Left renal cortex interstitium (tissue), 4 donors: Measurements from ENCODE around the gene DDX54. TPM values are rescaled to one million over a fixed set of nuclear protein-coding genes. Genes with fewer than 3 reads are reported as not detected.

Experiments
- DNase-seq, 4 donors: peaks; one replicate each; pipeline ENCODE4 v3.0.0-alpha.2; 2013; ENCODE audit warnings: low read depth in 4 of 4, low spot score in 2 of 4, missing footprints in 1 of 4
- polyA plus RNA-seq, 4 donors: library from polyadenylated mRNA; unstranded; fragments of 120-200 nt; gene quantifications; one replicate each; pipeline ENCODE4 v1.2.1, GENCODE V29; 2013; ENCODE audit not compliant: insufficient read length in 4 of 4

Gene DDX54
- polyA plus RNA-seq, 4 donors = 65.9 to 94.7 (median 85.8) TPM

- no peak for DNase-seq
These were observed 10.3 kb upstream of the DDX54 start for GRCh38 chr12:113195598-113195997.

DNA sequence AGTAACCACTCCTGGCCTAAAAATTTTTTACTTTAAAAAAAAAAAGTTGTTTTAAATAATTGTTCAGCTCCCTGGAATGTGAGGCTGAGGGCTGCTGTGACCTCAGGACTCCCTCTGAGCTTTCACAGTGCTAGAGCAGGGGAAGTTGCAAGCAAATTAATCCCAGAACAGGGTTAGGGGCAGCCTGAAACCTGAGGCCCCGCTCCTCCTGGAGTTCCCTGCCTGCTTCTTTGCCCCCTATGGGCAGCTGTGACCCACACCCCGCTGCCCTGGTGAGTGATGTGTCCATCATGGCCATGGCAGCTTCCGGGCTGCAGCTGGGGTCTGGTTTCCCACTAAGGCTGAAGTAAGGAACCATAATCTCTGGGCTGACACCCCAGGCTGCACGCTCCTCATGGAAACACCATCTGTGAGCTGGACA is 9.7 kb upstream of the DDX54 start:
- no peak for DNase-seq

DNA sequence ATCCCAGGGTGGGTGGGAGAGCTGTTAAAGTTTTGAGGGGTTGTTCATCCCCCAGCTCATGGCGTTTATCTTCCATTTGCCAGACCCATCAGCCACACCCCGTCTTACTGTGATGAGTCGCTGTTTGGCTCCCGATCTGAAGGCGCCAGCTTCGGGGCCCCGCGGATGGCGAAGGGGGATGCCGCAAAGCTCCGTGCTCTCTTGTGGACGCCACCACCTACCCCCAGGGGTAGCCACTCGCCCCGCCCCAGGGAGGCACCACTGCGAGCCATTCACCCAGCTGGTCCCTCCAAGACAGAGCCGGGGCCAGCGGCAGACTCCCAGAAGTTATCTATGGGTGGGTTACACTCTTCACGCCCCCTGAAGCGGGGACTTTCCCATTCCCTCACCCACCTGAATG is 5.9 kb upstream of the DDX54 start:
- DNase-seq = no peak

DNA sequence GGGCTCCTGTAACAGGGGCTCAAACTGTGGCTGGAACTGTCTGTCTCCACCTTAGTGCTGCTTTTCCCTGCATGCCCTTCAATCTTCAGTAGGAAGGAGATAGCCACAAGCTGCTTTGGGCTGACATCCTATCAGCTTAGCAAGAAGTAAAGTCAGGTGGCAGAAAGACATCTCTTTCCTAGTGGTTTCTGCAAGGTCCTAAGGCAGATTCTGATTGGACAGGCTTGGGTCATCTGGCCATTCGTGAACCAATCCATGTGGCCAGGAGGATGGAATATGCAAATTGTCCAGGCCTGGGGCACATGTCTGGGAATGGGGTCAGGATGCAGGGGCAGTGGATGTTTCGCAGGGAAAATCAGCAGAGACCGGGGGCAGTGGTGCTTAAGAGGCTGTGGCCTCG is 5.5 kb upstream of the DDX54 start:
- no peak for DNase-seq

DNA sequence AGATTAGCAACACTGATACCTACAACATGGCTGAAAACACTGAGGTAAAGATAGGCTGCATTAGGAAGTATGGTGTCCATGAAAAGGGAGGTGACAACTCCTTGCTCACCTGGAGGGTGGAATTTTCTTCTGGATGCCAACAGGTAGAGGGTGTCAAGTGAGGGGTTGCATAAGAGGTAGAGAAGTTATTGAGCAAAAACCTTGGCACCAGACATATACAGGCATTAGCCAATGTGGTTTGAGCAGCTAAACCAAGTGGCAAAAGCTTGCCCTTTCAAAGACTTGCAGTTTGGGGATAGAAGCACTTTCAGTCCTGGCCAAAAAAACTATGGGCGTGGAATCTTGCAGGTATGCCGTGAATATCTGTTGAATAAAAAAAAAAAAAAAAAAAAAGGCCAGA is 4.1 kb upstream of the DDX54 start:
- no peak for DNase-seq

DNA sequence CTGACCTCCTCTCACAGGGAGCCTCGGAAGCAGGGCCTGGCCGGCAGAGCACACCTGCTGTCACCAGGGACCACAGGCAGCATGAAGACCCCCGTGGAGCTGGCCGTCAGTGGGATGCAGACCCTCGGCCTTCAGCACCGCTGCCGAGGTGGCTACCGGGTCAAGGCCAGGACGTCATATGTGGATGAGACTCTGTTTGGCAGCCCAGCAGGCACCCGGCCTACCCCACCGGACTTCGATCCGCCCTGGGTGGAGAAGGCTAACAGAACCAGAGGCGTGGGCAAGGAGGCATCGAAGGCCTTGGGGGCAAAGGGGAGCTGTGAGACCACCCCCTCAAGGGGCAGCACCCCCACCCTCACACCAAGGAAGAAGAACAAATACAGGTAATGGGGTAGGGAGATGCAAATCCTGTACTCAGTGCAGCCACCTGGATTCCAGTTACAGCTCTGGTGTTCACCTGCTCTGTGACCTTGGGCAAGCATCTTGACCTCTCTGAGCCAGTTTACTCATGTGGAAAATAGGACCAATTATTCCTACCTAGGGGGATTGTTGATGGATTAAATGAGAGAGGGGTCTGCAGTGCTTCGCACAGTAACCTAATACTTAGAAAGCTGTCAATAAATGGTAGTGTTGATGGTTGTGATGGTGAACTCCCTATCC is 1.5 kb upstream of the DDX54 start:
- DNase-seq = no peak

DNA sequence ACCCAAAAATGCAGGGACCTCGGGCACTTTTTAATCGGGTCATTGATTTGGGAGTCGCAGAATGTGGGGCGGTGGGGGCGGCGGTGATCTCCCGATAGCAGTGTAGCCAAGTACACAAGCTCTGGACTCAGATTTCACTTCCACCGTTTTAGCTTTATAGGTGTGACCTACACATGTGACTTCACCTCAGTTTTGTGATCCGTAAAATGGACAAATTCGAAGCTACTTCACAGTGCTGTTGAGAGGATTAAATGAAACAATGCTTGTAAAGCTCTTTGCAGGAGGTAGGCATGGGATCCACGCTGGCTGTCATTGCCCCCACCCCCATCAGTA is 721 bp upstream of the DDX54 start:
- no peak for DNase-seq

DNA sequence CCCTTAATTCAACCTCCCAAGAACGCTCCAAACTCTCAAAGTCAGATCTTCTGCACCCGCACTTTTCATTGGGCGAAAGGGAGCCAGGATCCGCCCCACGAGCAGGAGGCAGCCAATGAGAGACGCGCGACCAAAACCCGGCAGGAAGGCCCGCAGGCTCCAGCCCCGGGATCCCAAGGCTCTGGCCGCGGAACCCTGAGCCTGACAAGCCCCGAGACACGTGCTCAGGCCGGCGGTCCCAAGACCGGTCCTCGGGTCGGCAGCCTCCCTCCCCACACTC is 438 bp downstream of the DDX54 start:
- peak; percentile 78 to 89 (median 84) for DNase-seq

- no peak for DNase-seq
These were observed 979 bp downstream of the DDX54 start for GRCh38 chr12:113184098-113184899.

GRCh38 chr12:113183030-113183589 is 2.2 kb downstream of the DDX54 start:
- no peak for DNase-seq

- DNase-seq = no peak
These were observed 3.3 kb downstream of the DDX54 start for GRCh38 chr12:113181975-113182374.

- DNase-seq = no peak
These were observed 4.9 kb downstream of the DDX54 start for GRCh38 chr12:113180333-113180732.

DNA sequence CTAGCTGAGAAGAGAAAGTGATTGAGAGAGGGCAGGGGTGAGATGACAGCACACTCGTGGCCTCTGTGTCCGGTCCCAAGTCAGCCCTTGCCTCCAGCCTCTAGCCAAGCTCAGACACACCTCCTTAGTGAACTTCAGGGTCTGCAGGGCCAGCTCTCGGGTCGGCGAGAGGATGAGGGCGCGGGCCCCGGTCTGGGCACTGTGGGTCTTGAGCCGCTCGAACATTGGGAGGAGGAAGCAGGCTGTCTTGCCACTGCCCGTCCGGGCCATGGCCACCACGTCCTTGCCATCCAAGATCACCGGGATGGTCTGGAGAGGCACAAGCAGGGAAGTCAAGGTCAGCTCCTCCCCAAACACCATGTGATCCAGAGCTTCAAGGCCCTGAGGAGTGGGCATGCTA is 6.3 kb downstream of the DDX54 start:
- no peak for DNase-seq

- no peak for DNase-seq
These were observed 10.6 kb downstream of the DDX54 start for GRCh38 chr12:113174461-113175384.

DNA sequence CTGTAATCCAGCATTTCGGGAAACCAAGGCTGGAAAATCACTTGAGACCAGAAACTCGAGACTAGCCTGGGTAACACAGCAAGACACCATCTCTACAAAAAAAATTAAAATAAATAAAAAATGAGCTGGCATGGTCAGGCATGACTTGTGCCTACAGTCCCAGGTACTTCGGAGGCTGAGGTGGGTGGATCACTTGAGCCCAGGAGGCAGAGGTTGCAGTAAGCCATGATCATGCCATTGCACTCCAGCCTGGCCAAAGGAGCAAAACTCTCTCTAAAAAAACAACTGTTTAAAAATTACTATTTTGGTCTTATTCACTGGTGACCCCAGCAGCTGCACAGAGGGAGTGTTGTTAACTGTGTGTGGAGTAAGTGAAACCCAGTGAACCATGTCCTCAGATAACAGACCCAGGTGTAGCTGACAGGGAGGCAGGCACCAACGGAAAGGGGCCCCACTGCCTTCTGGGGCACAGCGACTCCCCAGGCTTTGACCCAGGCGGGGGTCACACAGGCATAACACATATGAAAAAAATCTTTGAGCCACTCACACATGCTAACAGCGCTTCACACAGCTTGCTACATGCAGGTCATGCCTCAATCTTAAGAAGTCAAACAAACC is 12.1 kb downstream of the DDX54 start:
- DNase-seq = no peak

DNA sequence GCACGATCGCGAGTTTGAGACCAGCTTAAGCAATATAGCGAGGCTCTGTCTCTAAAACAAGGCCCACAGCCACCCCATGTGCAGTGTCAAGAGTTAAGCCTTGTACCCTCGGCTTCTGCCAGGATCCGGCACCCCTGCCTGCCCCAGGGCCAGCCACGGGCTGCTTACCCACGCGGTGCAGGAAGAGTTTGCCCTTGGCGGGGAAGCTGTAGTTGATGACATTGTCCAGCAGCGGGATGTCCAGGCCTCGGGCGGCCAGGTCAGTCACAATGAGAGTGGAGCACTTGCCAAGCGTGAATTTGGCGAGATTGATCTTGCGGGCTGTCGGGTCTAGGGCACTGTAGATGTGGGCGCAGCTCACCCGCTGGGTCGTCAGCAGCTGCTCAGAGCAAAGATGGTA is 13.1 kb downstream of the DDX54 start:
- no peak for DNase-seq

- DNase-seq = no peak
These were observed 13.7 kb downstream of the DDX54 start for GRCh38 chr12:113171543-113171942.

GRCh38 chr12:113170926-113171325 is 14.4 kb downstream of the DDX54 start:
- no peak for DNase-seq

DNA sequence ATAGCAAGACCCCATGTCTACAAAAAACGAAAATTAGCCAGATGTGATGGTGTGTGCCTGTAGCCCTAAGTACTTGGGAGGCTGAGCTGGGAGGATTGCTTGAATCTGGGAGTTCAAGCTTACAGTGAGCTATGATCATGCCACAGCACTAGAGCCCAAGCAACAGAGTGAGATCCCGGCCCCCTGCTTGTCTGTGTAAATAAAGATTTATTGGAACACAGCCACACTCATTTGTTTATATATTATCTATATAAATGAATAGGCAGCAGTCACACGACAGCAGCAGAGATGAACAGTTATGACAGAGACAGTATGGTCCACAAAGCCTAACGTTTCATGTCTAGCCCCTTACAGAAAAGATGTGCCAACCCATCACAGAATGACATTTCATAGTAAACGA is 14.8 kb downstream of the DDX54 start:
- no peak for DNase-seq

- no peak for DNase-seq
These were observed 15.6 kb downstream of the DDX54 start for GRCh38 chr12:113169697-113170096.

- DNase-seq = no peak
These were observed 17.4 kb downstream of the DDX54 start for GRCh38 chr12:113167868-113168267.
